Fibroblast of gingiva (primary cell): ENCODE data around the gene CTSL.
"Not testable (repeated sequence)": the region's sequence is repeated elsewhere in the genome, so short reads cannot be mapped to it uniquely, and the experiment has no call there.

ENCODE experiments used
- DNase-seq: peaks from one replicate; pipeline ENCODE4 v3.0.0-alpha.2; 2011; ENCODE audit warnings: low read depth

CTSL gene

DNA sequence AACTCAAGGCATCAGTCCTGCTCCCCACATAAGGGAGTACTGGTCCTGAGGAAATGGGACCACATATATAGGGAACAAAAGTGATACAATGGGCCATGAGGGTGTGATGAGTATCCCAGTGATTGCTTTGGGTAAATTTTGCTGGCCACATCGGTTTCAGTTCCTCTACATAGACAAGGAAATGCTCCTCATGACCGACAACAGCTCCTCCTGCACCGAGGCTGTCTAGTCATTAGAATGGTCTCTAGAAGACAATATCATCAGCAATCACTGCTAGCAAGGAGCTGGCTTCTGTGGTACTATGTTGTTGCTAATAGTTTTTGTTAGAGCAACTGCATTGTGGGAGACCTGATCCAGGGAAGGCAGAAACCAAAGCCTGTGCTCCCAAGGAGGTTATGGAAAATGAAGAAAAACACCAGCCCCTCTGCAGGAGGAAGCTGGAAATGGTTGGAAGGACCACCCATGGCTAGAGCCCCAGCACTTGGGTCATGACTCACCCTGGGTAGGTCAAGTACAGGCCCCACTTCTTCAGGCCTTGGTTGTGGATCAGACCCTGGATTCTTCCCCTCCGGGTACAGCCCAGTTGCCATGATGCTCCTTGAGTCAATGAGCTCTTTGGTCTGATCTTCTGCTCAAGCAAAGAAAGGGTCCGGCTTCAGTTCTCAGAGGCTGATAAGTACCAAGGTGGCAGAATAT is 3.4 kb upstream of the CTSL start:
- no peak for DNase-seq

DNA sequence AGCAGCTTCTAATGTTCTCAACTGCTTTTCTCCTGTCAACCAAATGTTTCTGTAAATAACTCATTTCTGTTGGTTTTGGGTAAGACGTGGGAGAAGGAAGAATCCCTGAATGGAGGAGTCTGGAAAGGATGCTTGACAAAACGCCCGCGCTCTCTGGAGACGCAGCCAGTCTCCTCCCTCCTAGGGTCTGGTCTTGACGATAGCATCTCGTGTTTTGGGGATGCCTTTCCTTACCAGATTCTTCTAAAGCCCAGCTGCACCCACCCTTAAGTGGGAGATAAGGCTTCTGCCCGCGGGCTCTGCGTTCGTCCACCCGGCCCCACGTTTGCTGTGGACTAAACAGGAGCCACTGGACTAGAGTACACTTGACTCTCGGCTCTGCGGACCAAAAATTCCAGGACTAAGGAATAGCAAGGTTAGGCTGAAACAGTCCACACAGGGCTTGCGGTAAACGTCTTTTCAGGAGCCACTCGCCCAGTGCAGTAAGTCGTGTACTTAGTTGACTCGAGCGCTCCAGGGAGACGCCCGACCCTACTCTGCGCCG is 491 bp upstream of the CTSL start:
- peak; percentile 45 for DNase-seq

DNA sequence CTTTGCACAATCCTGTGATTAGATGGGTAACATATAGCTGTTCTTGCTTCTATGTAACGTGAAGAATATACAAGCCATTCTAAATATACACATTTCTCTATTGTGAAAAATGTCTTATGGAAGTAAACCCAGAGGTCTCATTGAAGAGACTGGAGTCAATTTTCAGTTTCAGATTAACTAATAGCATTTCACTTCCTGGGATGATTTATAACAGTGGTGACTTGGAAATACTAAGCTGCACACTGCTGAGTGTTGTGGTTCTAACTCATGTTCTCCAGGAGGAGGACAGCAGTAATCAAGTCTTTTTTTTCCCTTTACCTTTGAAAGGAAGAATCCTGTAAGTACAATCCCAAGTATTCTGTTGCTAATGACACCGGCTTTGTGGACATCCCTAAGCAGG is 3.3 kb downstream of the CTSL start:
- no peak for DNase-seq

DNA sequence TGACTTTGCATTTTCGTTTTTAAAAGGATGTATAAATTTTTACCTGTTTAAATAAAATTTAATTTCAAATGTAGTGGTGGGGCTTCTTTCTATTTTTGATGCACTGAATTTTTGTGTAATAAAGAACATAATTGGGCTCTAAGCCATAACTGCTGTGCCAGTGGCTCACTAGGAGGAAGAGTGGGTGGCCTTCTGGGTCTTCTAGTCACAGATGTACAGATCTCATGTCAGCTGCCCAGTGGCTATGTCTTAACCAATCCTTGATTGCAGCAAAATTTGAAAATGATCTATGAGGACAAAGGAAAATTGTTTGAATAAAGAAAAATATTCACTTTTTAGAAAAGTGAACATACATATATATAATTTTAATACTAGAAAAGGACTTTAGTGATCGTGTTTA is 5.4 kb downstream of the CTSL start:
- no peak for DNase-seq

DNA sequence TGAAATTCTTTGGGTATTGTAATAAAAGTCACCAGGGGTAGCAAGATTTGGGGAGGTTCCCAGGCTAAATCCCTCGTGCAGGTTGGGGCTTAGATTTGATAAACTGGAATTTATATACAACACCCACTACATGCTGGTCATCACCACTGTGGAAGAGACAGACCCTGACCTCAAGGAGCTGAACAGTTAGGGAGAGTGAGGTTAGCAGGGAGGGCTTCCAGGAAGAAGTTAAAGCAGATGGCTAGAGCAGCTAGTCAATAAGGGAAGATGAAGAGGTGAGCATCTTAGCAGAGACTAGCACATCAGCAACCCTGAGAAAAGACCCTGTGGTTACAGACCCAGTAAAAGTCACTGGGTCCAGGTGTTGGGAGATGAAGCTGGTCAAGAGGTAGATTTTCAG is 6.4 kb downstream of the CTSL start:
- DNase-seq: no peak

DNA sequence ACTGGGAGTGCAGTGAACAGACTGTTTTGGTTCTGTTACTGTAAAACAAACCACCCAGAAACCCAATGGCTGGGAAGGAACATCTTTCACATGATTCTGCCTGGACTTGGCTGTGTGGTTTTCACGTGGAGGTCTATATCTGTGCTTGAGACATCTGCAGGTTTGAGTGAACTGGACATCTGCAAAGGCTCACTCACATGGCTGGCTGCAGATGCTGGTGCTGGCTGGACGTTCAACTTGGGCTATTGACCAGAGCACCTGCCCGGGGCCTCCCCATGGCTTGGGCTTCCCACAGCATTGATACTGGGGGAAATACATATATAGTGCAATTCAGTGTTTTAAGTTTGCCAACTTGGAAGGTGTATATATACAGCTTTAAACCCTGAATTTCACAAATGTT is 6.8 kb downstream of the CTSL start:
- peak; percentile 24 for DNase-seq

DNA sequence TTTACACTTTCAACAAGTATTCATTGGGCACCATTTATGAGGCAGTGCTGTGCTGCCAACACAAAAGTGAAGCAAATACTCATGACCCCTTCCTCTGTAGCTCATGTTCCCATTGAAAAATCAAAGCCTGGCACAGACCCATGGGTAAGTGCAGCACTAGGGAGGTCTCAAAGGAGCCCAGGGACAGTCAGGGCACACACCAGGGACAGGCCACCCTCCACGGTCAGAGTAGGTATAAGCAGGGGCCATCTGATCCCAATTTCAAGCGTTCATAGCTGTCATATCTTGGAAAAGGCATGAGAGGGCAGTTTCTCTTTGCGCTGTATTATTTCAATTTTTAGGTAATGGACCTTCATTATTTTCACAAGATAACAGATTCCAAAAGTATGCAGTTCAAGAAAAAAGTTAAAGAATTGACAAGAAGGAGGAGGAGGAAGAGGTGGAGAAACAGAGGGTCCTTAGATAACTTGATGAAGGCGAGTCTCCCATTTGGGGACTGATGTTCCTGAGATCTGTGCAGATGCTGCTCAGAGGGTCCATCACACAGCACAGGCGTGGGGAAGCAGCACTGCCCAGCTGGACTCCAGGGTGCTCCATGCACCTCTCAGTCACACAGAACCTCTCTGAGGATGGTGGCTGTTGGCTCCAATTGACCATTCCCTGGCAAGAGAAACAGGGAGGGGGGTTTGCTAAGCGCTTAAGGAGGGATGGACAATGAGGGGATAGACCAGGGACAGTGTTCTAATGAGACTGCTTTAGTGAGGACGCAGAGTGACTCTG is 7.5 kb downstream of the CTSL start:
- no peak for DNase-seq

DNA sequence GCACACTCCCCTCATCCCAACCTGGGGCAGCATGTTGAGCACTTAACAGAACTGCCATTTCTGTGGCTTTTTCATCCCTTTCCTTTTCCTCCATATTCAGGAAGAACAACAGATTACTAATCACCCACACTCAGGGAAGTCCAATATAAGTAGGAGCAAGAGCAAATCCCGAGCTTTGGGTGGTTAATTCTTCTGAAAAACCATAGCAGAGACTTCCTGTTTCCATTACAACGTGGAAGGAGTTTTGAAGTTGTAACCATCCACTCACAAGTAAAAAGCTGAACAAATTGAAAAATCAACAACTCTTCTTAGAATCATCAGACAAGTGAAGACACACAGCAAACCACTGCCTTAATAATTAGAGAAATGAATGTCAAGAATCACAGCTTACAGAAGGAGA is 8.2 kb downstream of the CTSL start:
- DNase-seq: no peak

DNA sequence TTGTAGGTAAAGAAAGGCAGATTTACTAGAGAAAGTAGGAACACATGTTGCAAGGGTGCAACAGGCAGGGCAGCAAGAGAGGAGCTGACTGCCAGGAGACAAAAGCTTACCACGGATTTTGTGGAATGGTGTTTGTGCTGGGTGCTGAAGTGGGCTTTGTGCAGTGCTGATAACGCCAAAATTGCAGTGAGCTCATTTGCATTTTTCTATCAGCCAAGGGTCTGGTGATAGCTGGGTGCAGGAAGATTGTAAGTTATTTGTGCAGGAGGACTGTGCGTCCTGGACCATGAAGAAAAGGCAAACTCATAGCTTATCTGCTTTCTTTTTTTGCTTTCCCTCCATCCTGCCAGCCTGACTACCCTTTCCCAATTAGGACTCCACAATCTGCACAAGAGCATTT is 13.6 kb downstream of the CTSL start:
- DNase-seq: no peak

DNA sequence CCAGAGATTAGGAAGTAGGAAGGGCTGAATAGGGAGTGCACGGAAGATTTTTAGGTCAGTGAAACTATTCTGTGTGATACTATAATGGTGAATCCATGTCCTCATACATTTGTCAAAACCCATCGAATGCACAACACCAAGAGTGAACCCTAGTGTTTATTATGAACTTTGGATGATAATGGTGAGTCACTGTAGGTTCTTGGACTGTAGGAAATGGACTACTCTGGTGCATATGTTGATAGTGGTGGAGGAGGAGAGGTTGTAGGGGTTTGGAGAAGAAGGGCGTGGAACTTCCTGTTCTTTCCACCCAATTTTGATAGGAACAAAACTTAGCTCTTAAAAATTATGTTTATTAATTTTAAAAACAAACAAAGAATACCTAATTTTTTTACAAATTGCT is 14.3 kb downstream of the CTSL start:
- DNase-seq: no peak

DNA sequence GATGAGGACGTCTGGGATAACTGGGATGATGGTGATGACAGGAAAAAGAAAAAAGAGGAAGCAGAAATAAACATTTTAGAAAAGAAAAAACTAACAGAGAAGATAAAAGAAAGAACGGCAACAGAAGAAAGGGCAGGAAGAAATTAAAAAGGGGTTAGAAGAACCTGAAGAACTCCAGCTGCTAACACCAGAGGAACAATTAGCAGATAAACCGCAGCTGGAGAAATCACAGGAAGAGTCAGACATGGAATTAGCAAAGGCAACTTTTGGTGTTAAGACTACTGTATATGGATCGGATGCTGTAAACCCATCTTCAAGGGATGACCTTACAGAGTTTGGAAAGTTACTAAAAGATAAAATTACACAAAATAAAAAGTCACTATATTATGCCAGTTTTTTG is 15.4 kb downstream of the CTSL start:
- no peak for DNase-seq

DNA sequence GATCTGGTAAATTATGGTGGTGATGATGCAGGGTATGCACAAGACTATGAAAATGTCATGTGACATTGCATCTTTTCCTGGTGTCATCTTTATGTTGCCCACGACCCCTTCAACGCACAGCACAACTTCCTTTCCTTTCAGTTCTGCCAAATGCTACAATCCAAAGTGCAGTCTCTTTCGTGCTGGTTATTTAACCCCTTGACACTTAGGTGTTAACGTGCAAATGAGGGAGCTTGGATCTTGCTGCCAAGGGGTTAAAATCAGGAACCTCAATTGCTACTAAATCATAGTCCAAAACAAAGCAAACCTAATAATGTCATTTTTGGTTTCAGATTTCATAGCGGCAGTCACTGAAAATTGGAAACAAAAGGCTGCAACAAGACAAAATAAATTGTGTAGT is 16.0 kb downstream of the CTSL start:
- no peak for DNase-seq

DNA sequence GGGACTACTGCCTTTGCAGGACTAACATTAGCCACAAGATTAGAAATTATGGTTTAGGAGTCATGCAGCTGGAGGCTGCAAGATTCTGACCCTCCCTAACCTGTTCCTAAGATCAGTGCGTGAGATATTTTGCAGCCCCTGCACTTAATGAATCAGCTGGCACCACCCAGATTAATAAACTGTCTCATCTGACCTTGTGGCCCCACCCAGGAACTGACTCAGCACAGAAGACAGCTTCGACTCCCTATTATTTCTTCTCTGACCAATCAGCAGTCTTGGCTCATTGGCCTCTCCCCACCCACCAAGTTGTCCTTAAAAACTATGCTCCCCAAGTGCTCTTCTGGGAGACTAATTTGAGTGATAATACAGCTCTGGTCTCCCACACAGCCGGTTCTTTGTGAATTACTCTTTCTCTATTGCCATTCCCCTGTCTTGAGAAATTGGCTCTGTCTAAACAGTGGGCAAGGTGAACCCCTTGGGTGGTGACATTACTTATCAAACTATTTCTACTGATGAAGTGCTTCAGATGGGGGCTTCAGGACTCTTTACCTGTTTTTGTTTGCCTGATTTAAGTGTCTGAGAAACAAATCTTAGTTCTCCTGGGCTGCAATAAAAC is 17.0 kb downstream of the CTSL start:
- DNase-seq: no peak

DNA sequence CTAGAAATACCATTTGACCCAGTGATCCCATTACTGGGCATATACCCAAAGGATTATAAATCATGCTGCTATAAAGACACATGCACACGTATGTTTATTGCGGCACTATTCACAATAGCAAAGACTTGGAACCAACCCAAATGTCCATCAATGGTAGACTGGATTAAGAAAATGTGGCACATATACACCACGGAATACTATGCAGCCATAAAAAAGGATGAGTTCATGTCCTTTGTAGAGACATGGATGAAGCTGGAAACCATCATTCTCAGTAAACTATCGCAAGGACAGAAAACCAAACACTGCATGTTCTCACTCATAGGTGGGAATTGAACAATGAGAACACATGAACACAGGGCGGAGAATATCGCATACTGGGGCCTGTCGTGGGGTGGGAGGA is 18.3 kb downstream of the CTSL start:
- DNase-seq: not testable (repeated sequence)

DNA sequence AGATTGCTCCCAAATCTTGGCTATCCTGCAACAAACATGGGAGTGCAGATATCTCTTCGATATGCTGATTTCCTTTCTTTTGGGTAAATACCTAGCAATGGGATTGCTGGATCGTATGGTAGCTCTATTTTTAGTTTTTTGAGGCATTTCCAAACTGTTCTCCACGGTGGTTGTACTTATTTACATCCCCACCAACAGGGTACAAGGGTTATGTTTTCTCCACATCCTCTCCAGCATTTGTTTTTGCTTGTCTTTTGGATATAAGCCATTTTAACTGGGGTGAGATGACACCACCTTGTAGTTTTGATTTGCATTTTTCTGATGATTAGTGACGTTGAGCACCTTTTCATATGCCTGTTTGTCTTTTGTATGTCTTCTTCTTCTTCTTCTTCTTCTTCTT is 20.3 kb downstream of the CTSL start:
- no peak for DNase-seq

DNA sequence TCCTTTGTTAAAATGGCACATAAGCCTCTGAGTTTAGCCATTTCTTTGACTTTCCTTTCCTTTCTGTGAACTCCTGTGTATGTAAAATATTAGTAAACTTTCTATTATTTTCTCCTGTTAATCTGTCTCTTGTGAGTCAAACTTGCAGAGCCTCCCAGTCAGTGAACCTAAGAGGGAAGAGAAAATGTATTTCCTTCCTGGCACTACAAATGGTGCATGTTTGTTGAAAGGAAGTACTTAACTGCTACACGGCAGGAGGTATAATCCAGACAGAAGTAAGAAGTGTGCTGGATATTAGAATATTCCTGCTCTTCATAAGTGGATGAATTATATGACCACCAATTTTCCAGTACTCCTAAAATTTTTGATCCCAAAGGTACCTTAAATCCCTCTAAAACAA is 23.0 kb downstream of the CTSL start:
- no peak for DNase-seq

DNA sequence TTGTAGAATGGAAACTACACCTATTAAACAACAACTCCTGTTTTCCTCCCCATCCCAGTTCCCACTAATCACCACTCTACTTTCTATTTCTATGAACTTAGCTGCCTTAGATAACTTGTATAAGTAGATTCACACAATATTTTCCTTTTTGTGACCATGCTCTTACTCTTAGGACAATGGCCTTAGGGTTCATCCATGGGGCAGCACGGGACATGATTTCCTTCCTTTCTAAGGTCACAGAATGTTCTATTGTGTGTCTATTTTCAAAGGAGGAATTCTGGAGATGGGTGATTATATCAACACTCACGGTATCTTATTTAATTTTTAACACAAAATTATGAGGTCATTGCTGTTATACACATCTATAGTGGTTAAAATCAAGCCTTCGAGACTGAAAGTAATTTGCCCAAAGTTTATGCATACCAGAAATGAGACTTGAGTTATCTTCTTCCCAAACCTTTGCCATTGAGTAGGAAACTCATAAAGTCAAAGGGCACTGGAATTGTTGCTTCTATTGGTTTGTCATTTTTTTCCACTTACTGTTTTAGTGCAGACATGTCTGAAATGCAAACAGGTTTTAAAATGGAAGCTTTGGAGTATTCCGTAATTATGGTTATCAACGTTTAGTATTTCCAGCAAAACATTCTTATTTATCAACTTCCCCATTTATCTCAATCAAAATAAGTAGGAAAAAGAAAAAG is 23.6 kb downstream of the CTSL start:
- no peak for DNase-seq

DNA sequence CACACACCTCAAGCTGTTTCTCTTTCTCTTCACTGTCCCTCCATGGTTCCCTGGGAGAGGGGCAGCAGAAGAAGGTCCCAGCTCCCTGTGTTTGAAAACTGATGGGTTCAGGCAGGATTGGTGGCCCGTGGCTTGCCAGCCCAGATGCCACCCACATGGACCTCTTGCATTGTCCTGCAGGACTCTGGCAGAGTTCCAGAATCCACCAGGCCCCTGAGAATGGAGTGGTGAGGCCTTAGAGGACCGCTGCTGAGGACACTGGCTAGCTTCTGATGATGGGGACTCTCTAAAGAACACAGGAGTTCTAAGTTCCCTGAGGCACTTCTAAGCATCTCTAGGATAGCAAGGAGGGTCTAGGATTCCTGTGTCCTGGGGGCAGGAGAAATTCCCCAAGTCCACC is 24.8 kb downstream of the CTSL start:
- DNase-seq: no peak

DNA sequence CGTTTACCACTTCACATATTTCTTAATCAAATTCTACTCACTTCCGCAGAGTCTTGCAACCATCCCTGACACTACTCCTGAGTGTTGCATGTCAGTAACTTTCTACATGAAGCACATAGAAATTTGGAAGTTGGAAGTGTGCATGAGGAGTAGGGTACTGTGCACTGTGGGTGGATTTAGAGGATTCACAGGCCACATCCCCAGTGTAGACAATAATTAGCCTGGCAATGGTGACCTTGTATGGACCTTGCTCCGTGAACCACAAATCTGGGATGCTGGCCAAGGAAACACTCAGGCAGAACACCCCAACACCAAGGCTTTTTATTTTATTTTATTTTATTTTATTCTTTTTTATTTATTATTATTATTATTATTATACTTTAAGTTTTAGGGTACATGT is 25.5 kb downstream of the CTSL start:
- DNase-seq: no peak

DNA sequence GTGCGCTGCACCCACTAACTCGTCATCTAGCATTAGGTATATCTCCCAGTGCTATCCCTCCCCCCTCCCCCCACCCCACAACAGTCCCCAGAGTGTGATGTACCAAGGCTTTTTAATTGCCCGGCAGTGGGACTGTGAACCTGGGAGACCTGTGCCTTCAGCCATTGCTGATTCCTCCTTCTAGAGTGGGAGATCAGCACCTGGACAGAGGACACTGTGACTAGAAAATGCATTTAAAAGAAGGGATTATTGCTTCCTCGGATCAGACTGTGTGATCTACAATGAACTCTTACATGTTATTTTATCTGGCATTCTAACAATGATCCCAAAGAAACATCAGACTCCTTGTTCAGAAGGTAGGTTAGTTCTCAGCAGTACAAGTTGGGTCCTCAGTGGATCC is 25.9 kb downstream of the CTSL start:
- DNase-seq: no peak

DNA sequence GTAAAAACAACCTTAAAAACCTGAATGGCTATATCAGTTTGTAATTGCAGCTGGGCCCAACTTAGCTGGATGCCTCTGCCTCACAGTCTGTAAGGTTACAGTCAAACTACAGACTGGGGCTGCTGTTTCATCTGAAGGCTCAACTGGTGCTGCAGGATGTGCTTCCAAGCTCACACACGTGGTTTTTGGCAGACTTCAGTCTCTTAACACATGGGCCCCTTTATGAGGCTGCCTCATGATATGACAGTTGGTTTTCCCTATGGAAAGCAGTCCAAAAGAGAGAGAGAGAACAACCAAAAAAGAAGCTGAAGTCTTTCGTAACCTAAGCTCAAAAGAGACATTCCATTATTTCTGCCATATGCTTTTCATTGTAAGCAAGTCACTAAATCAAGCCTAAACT is 27.4 kb downstream of the CTSL start:
- peak; percentile 10 for DNase-seq

DNA sequence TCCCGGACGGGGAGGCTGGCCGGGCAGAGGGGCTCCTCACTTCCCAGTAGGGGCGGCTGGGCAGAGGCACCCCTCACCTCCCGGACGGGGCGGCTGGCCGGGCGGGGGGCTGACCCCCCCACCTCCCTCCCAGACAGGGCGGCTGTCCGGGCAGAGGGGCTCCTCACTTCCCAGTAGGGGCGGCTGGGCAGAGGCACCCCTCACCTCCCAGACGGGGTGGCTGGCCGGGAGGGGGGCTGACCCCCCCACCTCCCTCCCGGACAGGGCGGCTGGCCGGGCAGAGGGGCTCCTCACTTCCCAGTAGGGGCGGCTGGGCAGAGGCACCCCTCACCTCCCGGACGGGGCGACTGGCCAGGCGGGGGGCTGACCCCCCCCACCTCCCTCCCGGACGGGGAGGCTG is 32.4 kb downstream of the CTSL start:
- DNase-seq: not testable (repeated sequence)

DNA sequence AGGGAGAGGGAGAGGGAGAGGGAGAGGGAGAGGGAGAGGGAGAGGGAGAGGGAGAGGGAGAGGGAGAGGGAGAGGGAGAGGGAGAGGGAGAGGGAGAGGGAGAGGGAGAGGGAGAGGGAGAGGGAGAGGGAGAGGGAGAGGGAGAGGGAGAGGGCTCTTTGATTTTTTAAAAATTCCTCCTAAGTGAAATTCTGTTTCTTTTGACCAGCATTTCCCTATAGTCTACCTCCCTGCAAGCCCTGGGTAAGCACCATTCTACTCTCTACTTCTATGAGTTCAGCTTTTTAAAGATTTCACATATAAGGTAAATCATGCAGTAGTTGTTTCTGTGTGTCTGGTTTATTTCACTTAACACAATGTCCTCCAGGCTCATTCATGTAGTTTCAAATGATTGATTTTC is 34.1 kb downstream of the CTSL start:
- not testable (repeated sequence) for DNase-seq
